Omental fat pad (tissue), 4 donors: ENCODE data around the gene ALG14. TPM values are rescaled to one million over a fixed set of nuclear protein-coding genes. Genes with fewer than 3 reads are reported as not detected.

Source experiments
- ATAC-seq: fragments of 150-250 bp; one replicate; pipeline ENCODE4 v1.9.1; 2016; ENCODE audit warnings: mild to moderate bottlenecking, moderate library complexity; ENCODE audit not compliant: low FRiP score
- DNase-seq: peaks from one replicate; pipeline ENCODE4 v3.0.0-alpha.2; 2019; ENCODE audit warnings: low spot score
- total RNA-seq, 4 donors: library from RNA; depleted of rRNA; stranded (reverse); fragments of >200 nt; gene quantifications; one replicate each; pipeline ENCODE4 v1.1.0, GENCODE V29; 2016
- TF ChIP-seq, protein P1 (sequence below), 3 donors: fragments of 450-650 bp; IDR thresholded peaks; one replicate each; pipeline ENCODE4 v1.5.1; 2016 to 2017; ENCODE audit warnings: antibody characterized with exemption in 3 of 3, mild to moderate bottlenecking in 3 of 3, moderate library complexity in 2 of 3

Gene ALG14
- total RNA-seq, 4 donors from 2014 or later = 0.79 to 2.8 (median 1.4) TPM

DNA sequence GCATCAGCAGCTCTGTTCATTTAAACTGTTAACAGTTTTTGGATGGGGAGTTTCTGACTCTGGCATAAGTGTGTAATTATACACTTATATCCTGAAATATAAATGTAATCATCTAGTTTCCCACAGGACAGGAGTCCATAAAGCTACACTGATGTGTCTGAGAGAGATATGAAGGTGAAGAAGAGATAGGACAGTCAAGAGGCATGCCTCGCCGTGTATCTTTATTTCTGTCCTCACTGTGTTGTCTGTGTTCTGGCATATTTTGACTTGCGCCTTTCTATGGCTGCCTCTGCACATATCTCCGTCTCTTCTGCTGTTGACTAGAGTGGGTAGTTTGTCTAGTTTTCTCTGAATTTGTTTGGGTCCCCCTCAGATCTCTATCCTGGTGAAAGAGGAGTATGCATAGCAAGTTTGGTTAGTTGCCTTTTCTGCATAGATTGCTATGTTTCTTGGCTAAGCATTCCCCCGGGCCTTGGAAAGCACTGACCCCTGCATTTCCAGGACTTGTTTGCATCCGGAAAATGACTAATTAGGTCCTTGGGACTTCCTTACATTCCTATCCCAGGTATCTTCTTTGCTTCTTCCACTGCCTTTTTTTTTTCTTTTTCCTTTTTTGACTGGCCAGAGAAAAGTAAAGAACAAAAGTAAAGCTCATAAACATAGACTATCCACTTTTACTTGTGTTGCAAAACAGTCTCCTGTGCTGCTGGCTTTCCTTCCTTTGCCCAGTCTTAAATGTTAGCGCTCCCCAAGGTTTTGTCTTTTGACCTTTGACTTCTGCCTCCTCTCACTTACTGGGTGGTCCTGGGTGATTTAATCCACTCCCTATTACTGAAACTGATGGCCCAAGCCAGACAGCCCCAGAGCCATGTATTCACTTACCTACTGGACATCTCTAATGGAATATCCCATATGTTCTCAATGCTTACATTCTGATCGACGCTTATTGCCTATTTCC is 118.2 kb downstream of the ALG14 start:
- ATAC-seq (no peak), DNase-seq (no peak)
- TF ChIP-seq, protein P1, sequence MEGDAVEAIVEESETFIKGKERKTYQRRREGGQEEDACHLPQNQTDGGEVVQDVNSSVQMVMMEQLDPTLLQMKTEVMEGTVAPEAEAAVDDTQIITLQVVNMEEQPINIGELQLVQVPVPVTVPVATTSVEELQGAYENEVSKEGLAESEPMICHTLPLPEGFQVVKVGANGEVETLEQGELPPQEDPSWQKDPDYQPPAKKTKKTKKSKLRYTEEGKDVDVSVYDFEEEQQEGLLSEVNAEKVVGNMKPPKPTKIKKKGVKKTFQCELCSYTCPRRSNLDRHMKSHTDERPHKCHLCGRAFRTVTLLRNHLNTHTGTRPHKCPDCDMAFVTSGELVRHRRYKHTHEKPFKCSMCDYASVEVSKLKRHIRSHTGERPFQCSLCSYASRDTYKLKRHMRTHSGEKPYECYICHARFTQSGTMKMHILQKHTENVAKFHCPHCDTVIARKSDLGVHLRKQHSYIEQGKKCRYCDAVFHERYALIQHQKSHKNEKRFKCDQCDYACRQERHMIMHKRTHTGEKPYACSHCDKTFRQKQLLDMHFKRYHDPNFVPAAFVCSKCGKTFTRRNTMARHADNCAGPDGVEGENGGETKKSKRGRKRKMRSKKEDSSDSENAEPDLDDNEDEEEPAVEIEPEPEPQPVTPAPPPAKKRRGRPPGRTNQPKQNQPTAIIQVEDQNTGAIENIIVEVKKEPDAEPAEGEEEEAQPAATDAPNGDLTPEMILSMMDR (IDR thresholded peaks at IDR 0.05) = no peak

DNA sequence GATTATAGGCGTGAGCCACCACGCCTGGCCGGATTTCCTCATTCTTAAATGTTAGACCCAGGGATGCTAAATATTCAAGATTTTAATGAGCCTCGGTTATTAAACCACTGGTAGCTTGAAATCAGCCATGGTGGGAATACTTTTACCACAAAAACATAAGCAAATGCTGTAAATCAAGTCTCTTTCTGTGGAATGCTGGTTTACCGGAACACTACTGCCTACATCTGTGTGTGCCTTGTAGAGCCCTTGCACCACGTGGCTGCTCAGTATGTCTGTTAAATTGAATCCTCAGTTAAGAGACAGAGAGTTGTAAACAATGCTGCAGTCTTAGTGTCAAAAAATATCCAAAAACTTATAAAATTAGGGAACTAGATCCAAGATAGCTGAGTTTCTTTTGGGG is 119.0 kb downstream of the ALG14 start:
- TF ChIP-seq, protein P1 (IDR thresholded peaks at IDR 0.05) = no peak
- ATAC-seq (no peak), DNase-seq (no peak)

DNA sequence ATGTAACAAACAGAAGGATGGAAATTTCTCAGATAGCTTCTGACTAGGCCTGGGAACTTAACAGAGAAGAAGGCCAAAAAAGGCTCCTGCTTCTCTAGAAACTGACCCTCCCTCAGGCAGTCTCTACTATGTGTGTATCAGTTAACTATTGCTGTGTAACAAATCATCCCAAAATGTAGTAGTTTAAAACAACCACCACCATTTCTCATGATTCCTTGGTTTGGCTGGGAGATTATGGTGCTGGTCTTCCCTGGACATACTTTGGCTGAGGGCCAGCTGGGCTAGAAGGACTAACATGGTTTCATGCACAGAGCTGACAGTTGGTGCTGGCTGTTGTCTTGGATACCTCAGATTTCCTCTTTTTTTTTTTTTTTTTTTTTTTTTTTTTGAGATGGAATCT is 119.6 kb downstream of the ALG14 start:
- TF ChIP-seq, protein P1 (IDR thresholded peaks at IDR 0.05) = no peak
- ATAC-seq (no peak), DNase-seq (no peak)

DNA sequence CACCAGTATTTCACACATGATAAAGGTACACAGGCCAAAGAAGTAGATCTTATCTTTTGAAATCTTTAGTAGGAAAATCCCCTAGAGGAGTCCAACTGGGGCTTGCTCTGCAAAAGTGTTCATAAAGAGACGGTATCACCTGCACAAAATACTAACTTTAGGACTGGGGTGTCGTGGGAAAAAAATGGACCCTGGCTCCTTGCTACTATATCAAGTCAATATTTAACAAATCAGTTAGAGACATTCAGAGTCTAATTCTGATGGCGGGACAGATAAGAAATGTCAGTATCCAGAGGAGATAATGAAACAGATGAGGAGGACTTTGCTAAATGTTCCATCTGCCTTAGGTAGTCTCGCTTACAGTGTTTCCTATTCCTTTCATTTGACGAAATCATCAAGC is 120.2 kb downstream of the ALG14 start:
- DNase-seq (no peak), ATAC-seq (no peak)
- TF ChIP-seq, protein P1 (IDR thresholded peaks at IDR 0.05) = no peak

DNA sequence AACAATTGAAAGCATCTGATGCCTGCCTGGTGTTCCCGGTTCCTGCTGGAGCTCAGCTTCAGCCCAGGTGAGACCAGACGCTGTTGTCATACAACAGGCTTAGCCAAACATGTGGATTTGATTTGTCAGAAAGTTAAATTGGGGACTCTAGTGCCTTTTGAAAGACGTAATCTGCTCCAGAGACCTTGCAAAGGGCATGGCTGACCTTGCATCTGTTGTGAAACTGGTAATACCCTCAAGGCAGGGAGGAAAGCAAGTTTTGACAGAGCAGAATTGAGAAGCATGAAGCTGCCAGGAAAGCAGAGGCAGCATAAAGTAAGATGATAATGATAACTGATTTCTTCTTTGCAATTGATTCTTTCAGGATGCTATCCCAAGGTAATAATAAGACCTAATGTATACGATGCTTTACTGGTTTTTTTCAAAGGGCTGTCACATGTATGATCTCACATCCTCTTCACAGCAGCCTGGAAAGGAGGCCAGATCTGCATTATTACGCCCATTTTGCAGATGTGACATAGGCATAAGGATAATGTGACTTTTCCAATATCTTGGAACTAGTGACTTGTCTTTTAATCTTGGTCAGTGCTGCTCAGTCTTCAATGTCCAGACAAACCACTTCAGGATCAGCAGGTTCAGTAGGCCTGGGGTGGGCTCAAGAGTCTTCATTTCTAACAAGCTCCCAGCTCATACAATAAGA is 121.1 kb downstream of the ALG14 start:
- ATAC-seq (no peak), DNase-seq (no peak)
- TF ChIP-seq, protein P1 (IDR thresholded peaks at IDR 0.05) = no peak

DNA sequence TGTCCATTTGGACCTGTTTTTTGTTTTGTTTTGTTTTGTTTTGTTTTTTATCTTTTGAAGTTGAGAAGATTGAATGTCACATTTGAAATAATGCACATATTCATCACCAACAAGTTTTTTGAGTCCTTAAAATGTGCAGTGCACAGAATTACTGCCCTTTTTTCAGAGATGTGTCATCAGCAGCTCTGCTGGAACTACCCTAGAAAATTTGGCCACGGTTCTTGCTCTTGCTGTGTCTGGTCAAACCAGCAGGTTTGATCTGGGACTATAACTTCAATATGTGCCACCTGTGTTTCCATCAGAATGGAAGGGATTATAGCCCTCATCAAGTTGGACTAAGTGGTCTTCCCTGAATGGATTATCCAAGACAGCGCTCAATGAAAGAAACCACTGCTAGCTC is 121.7 kb downstream of the ALG14 start:
- TF ChIP-seq, protein P1 (IDR thresholded peaks at IDR 0.05) = no peak
- ATAC-seq (no peak), DNase-seq (no peak)
